Smooth muscle cell (in vitro differentiated cells): ENCODE measurements around the gene TFEB. TPM values are rescaled to one million over a fixed set of nuclear protein-coding genes. Genes with fewer than 3 reads are reported as not detected.

ENCODE experiments used
- DNase-seq: peaks from one replicate; lab custom pipeline; 2025; ENCODE audit not compliant: unreplicated experiment; lab: John Stamatoyannopoulos, UW
- H2AFZ ChIP-seq: fragments of 200-600 bp; sonication (generic); 2 replicates; pipeline ENCODE4 v1.6.0; 2016; ENCODE audit warnings: antibody characterized with exemption, low read depth, mild to moderate bottlenecking
- H3F3A ChIP-seq: fragments of 200-600 bp; sonication (generic); 2 replicates; pipeline ENCODE4 v1.6.0; 2017; ENCODE audit warnings: antibody characterized with exemption, low read depth
- H3K27ac ChIP-seq: fragments of 200-600 bp; sonication (generic); 2 replicates; pipeline ENCODE4 v1.5.1; 2016; ENCODE audit warnings: low read depth, mild to moderate bottlenecking
- H3K27me3 ChIP-seq: fragments of 200-600 bp; sonication (generic); 2 replicates; pipeline ENCODE4 v1.6.1; 2016; ENCODE audit warnings: low read depth, mild to moderate bottlenecking
- H3K36me3 ChIP-seq: fragments of 200-600 bp; sonication (generic); 2 replicates; pipeline ENCODE4 v1.5.1; 2016; ENCODE audit warnings: low read depth
- H3K4me1 ChIP-seq: fragments of 200-600 bp; sonication (generic); 2 replicates; pipeline ENCODE4 v1.5.1; 2016; ENCODE audit warnings: low read depth
- H3K4me2 ChIP-seq: fragments of 200-600 bp; sonication (generic); 2 replicates; pipeline ENCODE4 v1.6.0; 2016; ENCODE audit warnings: mild to moderate bottlenecking
- H3K4me3 ChIP-seq: fragments of 200-600 bp; sonication (generic); 2 replicates; pipeline ENCODE4 v1.5.1; 2016; ENCODE audit warnings: mild to moderate bottlenecking
- H3K79me2 ChIP-seq: fragments of 200-600 bp; sonication (generic); 2 replicates; pipeline ENCODE4 v1.6.0; 2016; ENCODE audit warnings: low read depth, mild to moderate bottlenecking
- H3K9ac ChIP-seq: fragments of 200-600 bp; sonication (generic); 2 replicates; pipeline ENCODE4 v1.6.0; 2016; ENCODE audit warnings: low read depth
- H3K9me3 ChIP-seq: fragments of 200-600 bp; sonication (generic); replicated peaks from 2 replicates; pipeline ENCODE4 v1.5.1; 2016; ENCODE audit warnings: low read depth
- H4K20me1 ChIP-seq: fragments of 200-600 bp; sonication (generic); 2 replicates; pipeline ENCODE4 v1.6.0; 2016; ENCODE audit warnings: low read depth
- WGBS: methylation state at CpG from one replicate; pipeline ENCODE4 v1.1.7; 2016; ENCODE audit warnings: low lambda C conversion rate; 5-methylcytosine and 5-hydroxymethylcytosine counted together
- polyA plus RNA-seq: library from polyadenylated mRNA; unstranded; fragments of >200 nt; fragmentation: Nextera tagmentation; extraction: Ambion mirVana; gene quantifications from 2 replicates; pipeline ENCODE4 v1.2.1, GENCODE V29; 2016
- total RNA-seq: library from RNA; depleted of rRNA; stranded (reverse); fragments of >200 nt; gene quantifications from 2 replicates; pipeline ENCODE4 v1.2.3, GENCODE V29; 2014
- TF ChIP-seq, protein P1 (sequence below): fragments of 200-600 bp; sonication (generic); IDR thresholded peaks from 2 replicates; pipeline ENCODE4 v1.5.1; 2017; ENCODE audit warnings: borderline replicate concordance, mild to moderate bottlenecking, antibody characterized with exemption; ENCODE audit not compliant: insufficient read depth, poor library complexity, severe bottlenecking

TFEB gene
- total and polyA plus RNA-seq, 2 experiments from 2014 or later = 15.3 to 15.7 TPM

DNA sequence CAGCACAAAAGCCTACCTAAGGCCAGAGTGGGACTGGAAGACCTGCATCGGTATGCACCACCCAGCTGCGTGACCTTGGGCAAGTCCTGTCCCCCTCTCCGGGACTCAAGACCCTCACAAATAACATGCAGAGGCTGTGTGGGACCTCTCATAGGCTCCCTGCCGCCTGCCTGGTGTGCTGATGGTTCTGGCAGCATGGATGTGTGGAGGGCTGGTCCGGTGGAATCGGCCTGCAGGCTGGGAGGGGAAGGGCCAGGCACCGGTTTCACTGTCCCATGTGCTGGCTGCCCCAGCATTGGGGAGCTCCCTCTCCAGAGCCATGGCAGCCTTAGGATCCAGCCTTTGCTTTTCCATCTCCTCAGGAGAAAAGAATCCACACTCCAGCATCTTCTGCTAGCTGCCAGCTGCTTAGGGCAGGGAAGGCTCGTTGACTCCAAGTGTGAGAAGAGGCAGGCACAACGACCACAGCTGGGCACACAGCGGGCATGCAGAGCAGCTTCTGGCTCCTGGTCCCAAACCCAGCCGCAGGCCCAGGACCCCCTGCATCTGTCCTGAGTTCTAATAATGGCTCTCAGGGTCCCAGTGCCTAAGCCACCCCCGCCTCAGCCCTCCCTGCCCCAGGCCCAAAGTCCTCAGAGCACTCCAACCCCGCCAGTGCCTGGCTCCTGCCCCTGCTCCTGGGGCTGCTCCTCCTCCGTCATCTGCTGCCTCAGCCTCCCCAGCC is 32.5 kb downstream of the TFEB start:
- Histone ChIP-seq H3K4me2 (no peak overlapping the region), H3K4me3 (no peak overlapping the region), H3K27me3 (no peaks in the 10 kb centered on the region), H3K4me1 (peaks cover 4% of the 10 kb centered on the region), H3K9me3 (no peaks in the 10 kb centered on the region), H3F3A (peaks cover 2% of the 10 kb centered on the region), H4K20me1 (no peaks in the 10 kb centered on the region), H3K9ac (no peak overlapping the region), H3K79me2 (no peaks in the 10 kb centered on the region), H3K27ac (no peak overlapping the region), H2AFZ (no peak overlapping the region), H3K36me3 (no peaks in the 10 kb centered on the region)
- no peak for DNase-seq
- WGBS = 88% methylated on average over 14 of the region's 14 CpGs
- TF ChIP-seq, protein P1, sequence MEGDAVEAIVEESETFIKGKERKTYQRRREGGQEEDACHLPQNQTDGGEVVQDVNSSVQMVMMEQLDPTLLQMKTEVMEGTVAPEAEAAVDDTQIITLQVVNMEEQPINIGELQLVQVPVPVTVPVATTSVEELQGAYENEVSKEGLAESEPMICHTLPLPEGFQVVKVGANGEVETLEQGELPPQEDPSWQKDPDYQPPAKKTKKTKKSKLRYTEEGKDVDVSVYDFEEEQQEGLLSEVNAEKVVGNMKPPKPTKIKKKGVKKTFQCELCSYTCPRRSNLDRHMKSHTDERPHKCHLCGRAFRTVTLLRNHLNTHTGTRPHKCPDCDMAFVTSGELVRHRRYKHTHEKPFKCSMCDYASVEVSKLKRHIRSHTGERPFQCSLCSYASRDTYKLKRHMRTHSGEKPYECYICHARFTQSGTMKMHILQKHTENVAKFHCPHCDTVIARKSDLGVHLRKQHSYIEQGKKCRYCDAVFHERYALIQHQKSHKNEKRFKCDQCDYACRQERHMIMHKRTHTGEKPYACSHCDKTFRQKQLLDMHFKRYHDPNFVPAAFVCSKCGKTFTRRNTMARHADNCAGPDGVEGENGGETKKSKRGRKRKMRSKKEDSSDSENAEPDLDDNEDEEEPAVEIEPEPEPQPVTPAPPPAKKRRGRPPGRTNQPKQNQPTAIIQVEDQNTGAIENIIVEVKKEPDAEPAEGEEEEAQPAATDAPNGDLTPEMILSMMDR = no peak

DNA sequence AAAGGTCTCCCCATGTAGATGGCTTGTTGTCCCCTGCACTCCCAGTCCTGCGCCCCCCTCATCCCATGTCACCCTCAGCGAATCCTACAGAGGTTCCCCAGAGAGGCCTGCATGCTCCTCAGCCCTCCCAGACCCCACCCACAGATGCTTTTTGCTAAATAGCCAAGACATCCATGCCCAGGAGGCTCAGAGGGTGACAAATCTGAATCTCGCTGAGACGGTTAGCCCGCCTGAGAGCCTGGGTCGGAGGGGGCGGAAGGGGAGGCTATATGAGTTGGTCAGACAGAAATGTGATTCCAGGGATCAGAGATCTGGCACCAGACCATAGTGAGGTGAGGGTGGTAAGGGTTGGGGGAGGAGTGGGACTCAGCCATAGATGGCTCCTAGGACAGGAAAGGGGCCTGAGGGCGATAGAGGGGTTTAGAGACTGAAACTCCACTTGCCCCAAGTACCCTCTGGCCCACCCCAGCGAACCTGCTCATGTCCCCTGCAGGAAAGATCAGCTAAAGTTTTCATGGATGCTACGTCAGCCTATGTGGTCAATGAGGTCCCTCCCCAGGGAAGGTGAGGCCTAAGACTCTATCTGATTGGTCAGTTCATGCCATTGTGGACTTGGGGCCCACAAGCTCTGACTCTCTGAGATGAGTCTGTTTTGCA is 33.2 kb downstream of the TFEB start:
- Histone ChIP-seq H4K20me1 (no peaks in the 10 kb centered on the region), H3K79me2 (no peaks in the 10 kb centered on the region), H3K4me3 (no peak overlapping the region), H3K9ac (no peak overlapping the region), H3F3A (peaks cover 8% of the 10 kb centered on the region), H3K27ac (no peak overlapping the region), H3K27me3 (no peaks in the 10 kb centered on the region), H2AFZ (no peak overlapping the region), H3K9me3 (no peaks in the 10 kb centered on the region), H3K4me1 (peaks cover 9% of the 10 kb centered on the region), H3K4me2 (no peak overlapping the region), H3K36me3 (no peaks in the 10 kb centered on the region)
- no peak for DNase-seq
- TF ChIP-seq, protein P1 = no peak
- WGBS = 85% methylated on average over 10 of the region's 10 CpGs

DNA sequence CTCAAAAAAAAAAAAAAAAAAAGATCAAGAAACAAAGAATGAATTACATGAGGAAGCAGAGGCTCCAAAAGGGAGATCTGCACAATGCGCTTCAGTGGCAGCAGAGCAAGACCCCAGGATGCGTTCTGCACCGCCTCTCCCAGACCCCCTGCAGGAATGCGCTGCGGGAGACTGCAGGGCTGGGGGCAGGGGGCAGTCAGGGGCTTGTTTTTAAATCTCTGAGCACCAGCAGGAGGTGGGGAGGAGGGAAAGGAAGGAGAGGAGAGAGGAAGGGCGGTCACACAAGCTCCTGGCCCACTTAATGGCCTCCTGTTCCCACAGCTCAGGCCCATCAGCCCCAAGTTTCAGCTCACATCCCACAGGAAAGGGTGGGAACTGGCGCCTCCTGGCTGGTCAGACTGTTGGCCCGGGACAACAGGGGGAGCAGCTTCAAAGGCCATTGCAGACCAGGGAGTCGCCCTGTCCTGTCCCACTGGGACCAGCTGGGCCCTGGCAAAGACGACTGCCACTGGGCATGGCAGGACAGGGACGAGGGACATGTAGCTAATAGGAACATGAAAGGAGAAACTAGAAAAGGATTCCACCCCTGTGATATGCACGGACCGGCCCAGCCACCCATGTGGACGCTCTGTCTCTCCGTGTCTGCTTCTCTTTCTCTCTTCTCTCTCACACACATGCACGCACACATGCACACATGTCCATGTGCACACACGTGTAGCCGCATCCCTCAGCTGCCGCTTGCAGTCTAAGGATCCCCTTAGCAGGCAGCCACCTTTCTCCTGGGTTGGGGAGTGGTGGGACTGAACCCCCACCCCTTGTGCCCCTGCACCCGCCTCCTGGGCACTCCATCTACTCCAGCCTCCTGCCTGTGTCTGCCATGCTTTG is 34.7 kb downstream of the TFEB start:
- Histone ChIP-seq H3K4me2 (no peak overlapping the region), H3F3A (peaks cover 8% of the 10 kb centered on the region), H3K4me3 (no peak overlapping the region), H3K9ac (no peak overlapping the region), H4K20me1 (no peaks in the 10 kb centered on the region), H3K36me3 (no peaks in the 10 kb centered on the region), H3K9me3 (no peaks in the 10 kb centered on the region), H3K4me1 (peaks cover 9% of the 10 kb centered on the region), H3K27ac (no peak overlapping the region), H3K27me3 (no peaks in the 10 kb centered on the region), H2AFZ (no peak overlapping the region), H3K79me2 (no peaks in the 10 kb centered on the region)
- TF ChIP-seq, protein P1 = no peak
- 81% methylated on average over 20 of the region's 20 CpGs for WGBS
- no peak for DNase-seq
